Left colon (tissue), 2 donors: ENCODE measurements around the gene ATP6V0D1. TPM values are rescaled to one million over a fixed set of nuclear protein-coding genes. Genes with fewer than 3 reads are reported as not detected.
"Not testable (repeated sequence)": the region's sequence is repeated elsewhere in the genome, so short reads cannot be mapped to it uniquely, and the experiment has no call there.

Experiments used
- ATAC-seq: fragments of 200-7000 bp; cut with Tn5 transposase; one replicate; pipeline ENCODE4 v1.9.1; 2020; ENCODE audit warnings: mild to moderate bottlenecking, moderate library complexity
- DNase-seq, 2 donors: peaks; one replicate each; pipeline ENCODE4 v3.0.0-alpha.2; 2020
- intact Hi-C, 2 donors: fragments of 100-400 bp; cut with DNase I in 1 of 2; cut with micrococcal nuclease in 1 of 2; formaldehyde crosslinking; loops; one replicate each; pipeline versions ENCODE4 v1.11.2 to v1.14.0; 2022; cut with DNase I, micrococcal nuclease
- long read RNA-seq: library from polyadenylated mRNA; unstranded; transcript quantifications from one replicate; pipeline ENCODE4 v2.0.0, GENCODE V29; 2021
- total RNA-seq, 2 donors: library from RNA; stranded (reverse); fragmentation: NEBNext Ultra II Directional; extraction: Animal tissue kit (Norgen Biotek cat#: 25700); gene quantifications; one replicate each; pipeline ENCODE4 v1.2.1, GENCODE V29; 2021
- donor health status: DM: no; HTN: no; CAD: no.
- donor health status: DM: yes; HTN: yes; CAD: no.

Gene ATP6V0D1
- total RNA-seq = 100 to 1,000 TPM; 226 to 297 TPM
- long read RNA-seq, transcript ATP6V0D1-214 (5 exons, 582 nt) = minor isoform, 8 of 563 reads
- long read RNA-seq, transcript ATP6V0D1-202 (9 exons, 1,257 nt) = minor isoform, 17 of 563 reads
- long read RNA-seq, transcript ATP6V0D1-201 (8 exons, 1,716 nt) = major isoform, 400 of 563 reads
- long read RNA-seq, partial matches to known transcripts = 14 of 563 reads
- long read RNA-seq, other reads (novel, unspliced or antisense) = 119 of 563 reads

DNA sequence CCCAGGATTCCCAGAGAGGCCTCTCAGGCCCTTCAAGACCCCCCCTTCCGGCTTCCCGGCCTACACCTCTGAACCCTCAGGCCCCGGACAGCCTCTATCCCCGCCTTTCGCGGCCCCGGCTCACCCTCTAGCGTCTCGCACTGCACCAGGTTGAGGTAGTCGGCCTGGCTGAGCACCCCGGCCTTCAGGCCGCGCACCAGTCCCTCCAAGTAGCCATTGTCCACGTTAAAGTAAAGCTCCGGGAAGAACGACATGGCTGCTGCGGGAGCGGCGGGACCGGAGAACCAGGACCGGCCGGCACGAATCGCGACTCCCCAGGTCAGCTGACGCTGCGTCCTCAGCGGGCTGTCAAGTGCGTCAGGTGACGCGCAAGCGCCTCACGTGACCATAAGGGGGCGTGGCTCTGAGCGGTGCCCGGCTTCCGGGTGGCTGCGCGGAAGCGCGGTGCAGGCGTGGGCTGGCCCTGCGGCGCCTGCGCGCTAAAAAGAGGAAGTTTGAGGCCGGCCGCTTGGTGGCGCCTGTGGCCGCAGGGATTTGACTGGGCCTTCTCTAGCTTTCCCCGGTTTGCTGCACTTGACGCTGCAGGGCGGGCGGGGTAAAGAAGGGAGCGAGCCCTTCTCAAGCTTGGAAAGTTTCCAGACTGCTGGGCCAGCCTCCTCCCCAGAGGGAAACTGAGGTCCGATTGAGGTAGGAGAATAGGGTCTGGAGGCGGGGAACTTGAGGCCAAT is at the start of gene ATP6V0D1:
Gene ATP6V0D1 (minus strand): TSS at position 325 of the 728 bp plus-strand sequence. CDS start 71 bp downstream, at position 254.
- peak; percentile 98 to 100 for DNase-seq
- ATAC-seq = peak; percentile 90
- intact Hi-C loops = no loop called here

DNA sequence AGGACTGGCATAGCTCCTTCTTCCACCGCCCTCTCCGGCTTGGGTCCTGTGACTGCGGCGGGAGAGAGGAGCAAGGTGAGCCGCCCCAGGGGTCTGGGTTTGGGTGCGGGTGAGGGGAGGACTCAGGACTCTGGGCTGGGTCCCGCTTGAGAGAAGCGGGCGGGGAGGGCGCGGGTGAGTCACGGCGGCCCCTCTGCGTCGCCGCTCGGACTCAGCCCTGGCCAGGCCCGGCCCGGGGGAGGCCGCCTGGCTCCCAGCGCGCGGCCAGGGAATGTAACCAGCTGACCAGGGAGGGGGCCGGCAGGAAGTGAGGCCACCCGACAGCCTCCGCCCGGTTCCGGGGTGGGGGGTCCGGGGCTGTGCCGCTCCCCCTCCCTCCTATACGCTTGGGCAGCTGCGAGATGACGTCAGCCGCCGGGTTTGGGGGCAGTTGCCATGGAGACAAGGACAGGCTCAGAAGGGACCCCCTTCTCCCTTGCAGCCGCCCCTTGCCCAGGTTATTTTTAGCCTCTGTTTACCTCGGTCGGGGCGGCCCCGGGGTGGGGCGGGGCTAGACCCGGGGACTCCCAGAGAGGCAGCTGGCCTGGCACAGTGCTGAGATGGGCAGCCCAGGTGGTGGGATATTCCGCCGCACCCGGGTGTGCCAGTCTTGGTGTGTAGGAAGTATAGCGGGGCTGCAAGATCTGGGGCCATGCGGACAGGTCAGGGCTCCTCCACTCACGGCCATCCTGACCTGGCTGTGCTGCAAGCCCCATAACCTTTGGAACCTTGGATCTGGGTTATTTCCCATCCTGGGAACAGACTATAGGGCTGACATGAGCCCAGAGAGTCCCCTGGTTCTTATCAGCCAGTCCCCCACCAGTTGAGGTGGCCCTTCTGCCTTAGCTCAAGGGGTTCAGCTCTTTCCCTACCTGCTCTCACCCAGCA is 49.3 kb upstream of the ATP6V0D1 start:
- DNase-seq (peak; percentile 66 to 77), ATAC-seq (peak; percentile 57)
- intact Hi-C loops = no loop called here

GRCh38 chr16:67529582-67530012 is 48.6 kb upstream of the ATP6V0D1 start:
- DNase-seq = no peak
- ATAC-seq = peak; percentile 20
- intact Hi-C loops = no loop called here

- intact Hi-C loops = no loop called here
- peak; percentile 67 for ATAC-seq
- DNase-seq = peak in 1 of 2 donors; percentile 56
Measured at GRCh38 chr16:67528870-67529581, 48.1 kb upstream of the ATP6V0D1 start.

- ATAC-seq = peak; percentile 65
- DNase-seq = peak; percentile 51 to 68
- intact Hi-C loops = no loop called here
Measured at GRCh38 chr16:67528222-67528869, 47.4 kb upstream of the ATP6V0D1 start, which contains the start of gene RIPOR1. TSS of gene RIPOR1 (plus strand) at chr16:67528829. CDS start at chr16:67538447, 9,618 bp downstream.

DNA sequence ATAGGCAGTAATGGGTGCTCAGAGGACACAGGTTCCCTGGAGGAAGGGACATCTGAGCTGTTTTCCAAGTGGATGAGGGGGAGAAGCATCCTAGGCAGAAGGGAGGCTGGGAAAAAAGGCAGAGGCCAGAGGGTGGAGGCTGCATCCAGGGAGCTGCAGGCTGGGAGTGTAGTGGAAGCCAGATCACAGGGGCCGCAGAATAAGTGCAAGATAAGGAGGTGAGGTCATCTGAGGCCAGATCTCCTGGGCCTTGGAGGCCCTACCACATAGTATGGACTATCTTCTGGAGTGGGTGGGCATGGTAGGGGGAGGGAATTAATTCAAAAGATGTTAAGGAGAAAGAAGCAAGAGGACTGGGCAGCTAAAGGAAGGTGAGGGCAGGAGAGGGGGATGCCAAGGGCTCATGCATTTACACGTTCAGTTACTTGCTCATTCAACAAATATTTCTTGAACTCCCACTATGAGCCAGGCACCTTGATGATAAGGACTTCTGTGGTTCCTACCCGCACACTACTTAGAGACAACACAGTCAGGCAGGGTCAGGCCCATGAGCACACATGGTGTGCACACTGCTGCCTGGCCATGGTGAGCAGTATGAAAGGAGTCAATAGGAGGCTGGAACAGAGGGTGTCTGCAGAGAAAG is 45.3 kb upstream of the ATP6V0D1 start:
- DNase-seq (no peak), ATAC-seq (no peak)
- intact Hi-C loops = no loop called here

DNA sequence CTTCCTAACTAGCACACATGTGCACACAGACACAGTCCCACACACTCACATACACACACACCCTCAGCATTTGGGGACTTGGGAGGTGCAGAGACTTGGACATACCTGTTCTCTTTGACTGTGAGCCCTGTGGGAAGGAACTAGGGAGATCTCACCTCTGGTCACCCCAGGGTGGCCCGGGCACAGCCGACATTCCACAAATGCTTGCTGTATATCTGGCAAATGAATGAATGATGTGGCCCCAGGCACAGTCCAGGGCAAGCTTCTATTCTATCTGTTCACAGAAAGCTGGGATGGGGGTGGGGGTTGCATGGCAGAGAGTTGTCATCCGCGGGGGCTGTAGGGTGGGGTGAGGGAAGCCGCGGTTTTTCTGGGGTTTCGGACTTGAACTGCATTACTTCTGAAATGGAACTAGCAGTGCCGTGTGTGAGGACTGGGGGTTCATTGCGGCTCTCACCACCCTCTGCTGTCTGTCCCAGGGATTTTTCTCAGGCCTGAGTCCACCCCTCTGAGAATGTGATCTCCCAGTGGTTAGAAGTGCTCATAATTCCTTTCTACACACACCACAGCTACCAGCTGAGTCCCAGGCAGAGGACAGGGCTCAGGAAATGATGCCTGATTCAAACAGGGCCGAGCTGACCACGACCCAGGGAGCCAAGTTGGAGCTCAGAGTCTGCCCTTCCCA is 44.4 kb upstream of the ATP6V0D1 start:
- intact Hi-C loops = no loop called here
- ATAC-seq = no peak
- DNase-seq = no peak

DNA sequence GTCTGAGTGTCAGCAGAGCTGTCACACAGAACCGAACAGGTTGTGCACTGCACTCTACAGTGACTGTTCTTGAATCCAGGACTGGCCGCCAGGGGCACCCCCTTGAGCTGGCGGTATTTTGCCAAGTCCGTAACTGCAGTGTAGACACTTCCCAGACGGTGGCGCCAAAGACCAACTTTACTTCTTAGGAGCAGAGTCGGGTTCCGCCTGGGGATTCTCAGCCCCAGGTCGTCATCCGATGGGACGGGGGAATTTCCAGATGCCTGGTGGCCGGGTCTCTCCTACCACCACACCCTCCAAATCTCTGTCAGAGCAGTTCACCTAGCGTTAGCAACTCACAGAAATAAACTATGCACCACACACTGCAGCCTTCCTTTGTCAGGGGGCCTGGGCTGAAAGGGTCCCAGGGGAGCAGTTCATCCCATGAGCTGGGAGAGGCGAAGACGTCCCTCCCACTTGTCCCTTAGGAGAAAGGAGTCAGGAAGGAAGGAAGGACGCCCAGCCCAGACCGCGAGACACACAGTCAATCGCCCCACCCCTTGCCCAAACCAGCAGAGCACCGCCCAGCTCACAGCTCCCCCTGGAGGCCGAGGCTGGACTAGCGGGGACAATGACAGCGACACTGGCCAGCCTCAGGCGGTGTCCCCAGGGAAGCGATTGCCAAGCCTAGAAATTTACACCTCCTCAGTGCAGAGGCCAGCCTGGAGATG is 40.3 kb upstream of the ATP6V0D1 start:
- ATAC-seq = peak; percentile 90
- peak; percentile 92 to 98 for DNase-seq
- intact Hi-C loops = loop anchor here in 1 of 2 donors (5.0 kb wide), 1 partner anchor 146 kb away; the partner anchor contains the start of genes C16orf86 and ENKD1

DNA sequence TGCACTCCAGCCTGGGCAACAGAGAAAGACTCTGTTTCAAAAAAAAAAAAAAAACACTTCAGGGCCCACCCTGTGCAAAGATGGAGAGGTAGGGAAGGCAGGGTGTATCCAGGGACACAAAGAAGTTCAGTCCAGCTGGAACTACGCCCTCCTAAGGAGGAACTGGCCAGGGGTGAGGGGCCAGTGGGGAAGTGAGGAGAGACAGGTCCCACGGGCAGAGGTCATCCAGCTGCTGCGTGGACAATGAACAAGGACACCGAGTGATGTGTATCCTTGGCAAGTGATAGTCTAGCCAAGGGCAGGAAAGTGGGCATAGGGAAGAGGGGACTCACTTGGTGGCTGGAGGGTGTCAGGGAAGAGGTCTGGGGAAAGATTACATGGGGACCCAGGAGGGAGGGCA is 38.3 kb upstream of the ATP6V0D1 start:
- no peak for ATAC-seq
- no peak for DNase-seq
- intact Hi-C loops = no loop called here

DNA sequence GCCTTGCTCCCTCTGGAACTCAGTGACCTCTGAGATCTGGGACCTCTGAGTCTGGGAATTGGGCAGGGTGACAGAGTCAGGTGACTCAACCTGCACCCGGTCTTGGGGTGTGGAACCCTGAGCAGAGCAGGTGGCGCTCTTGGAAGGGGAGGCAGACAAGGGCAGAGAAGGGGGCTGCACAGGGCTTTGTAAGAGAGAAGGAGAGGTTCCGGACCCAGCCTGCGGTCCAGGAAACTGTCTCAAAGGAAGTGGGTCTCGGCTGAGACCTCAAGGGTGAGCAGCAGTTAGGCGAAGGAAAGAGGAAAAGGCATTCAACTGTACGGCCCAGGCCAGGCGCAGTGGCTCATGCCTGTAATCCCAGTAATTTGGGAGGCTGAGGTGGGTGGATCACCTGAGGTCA is 37.7 kb upstream of the ATP6V0D1 start:
- no peak for DNase-seq
- intact Hi-C loops = no loop called here
- no peak for ATAC-seq

DNA sequence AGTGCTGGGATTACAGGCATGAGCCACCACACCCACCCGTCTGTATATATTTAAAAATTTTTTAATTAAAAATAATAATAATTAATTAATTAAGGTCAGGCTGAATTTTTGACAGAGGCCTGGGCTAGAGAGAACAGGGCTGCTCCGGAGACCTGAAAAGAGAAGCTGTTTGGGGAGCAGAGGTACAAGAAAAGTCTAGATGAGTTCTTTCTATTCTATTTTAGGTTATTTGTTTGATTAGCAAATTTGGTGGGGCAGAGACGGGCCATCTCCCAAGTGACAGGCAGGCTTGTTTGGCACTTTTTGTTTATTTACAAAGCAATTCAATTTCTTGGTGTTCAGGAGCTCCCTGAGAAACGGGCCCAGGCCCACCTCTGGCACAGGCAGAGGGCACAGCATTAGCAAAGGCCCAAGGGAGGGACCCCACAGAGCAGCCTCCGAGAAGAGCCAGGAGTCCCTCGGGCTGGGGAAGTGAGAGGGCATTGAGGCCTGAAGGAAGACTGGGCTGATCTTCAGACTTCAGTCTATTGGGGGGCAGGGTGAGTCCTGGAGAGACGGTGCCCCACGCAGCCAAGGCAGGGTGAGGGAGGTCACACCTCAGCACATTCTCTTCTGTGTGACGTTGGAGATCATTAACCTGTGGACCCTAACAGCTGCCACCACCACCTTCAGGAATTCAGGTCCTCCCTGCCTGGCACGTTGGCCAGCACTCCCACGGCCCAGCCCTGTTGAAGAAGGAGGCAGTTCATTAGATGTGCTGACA is 36.9 kb upstream of the ATP6V0D1 start:
- DNase-seq = no peak
- ATAC-seq = no peak
- intact Hi-C loops = no loop called here

GRCh38 chr16:67517155-67517445 is 36.1 kb upstream of the ATP6V0D1 start:
- DNase-seq (no peak), ATAC-seq (no peak)
- intact Hi-C loops = no loop called here

DNA sequence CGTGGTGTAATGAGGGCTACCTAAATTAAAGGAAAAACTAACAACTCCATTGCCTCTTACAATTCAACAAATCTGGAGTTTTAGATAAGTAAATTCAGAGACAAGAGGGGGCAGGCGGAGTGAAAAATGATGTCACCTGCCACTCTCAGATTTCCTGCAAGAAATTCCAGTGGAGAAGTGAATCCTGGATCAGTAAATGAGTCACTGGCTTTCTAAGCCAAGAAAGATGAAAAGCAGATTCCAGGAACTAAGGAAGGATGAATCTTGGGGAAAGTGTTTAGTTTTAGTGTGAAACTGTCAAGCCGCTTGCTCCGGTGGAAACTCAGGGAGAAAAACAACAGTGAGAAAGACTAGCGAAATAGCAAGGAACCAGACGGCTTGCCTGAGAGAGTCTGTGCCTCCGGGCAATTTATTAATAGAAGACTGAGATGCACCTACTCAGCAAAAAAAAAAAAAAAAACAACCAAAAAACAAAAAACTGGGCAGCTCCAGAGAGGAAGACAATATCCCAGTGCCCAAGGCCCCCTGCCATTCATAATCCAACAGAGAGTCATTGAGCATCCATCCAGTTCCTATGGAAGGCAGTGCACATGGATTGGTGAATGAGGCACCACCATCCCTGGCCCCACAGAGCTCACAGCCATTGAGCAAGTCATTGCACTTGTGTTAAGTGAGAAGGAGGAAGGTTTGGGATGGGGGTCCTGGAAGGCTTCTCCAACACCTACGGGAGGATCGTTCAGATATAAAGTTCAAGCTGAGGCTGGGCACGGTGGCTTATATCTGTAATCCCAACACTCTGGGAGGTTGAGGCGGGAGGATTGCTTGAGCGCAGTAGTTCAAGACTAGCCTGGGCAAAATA is 35.6 kb upstream of the ATP6V0D1 start:
- no peak for DNase-seq
- intact Hi-C loops = no loop called here
- no peak for ATAC-seq

DNA sequence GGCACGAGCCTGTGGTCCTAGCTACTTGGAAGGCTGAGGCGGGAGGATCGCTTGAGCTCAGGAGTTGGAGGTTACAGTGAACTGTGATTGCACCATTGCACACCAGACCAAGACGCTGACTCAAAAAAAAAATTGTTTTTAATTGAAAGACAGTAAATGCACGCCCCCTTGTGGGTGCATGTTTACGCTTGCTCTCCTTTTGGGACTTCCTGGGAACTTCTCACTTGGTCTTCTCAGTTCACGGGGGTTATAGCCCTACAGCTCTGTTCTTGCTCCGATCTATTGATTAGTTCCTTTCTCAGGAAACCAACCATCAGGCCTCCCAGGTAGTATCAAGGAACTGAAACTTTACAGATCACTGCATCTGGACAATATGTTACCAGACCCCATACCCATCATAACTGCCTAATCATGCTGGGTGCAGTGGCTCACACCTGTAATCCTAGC is 33.4 kb upstream of the ATP6V0D1 start:
- ATAC-seq = peak; percentile 72
- DNase-seq = peak; percentile 74 to 92
- intact Hi-C loops = loop anchor here in 1 of 2 donors (2.0 kb wide), 1 partner anchor 20 kb away; no protein-coding TSS in a partner anchor

GRCh38 chr16:67513892-67514291 is 32.9 kb upstream of the ATP6V0D1 start:
- not testable (repeated sequence) for ATAC-seq, DNase-seq
- intact Hi-C loops = loop anchor here in 1 of 2 donors (2.0 kb wide), 1 partner anchor 19 kb away; no protein-coding TSS in a partner anchor
